Endothelial cell of umbilical vein (primary cell): ENCODE data around the gene NFIA. TPM values are rescaled to one million over a fixed set of nuclear protein-coding genes. Genes with fewer than 3 reads are reported as not detected.

Experiments
- BruUV-seq: library from RNA; stranded (reverse); fragments of 400-500 nt; replicated peaks from 2 replicates; lab custom pipeline; 2021; lab: Mats Ljungman, UMichigan
- CTCF ChIA-PET: fragments of 300-600, 350-600 bp; sonication (Branson Sonifier 250); formaldehyde crosslinking; loops from one replicate; lab custom pipeline; 2021; ENCODE audit warnings: antibody characterized with exemption, inconsistent platforms; lab: Charles Lee
- POLR2A ChIA-PET: fragments of 300-600, 350-600 bp; sonication (Branson Sonifier 250); formaldehyde crosslinking; loops from one replicate; lab custom pipeline; 2021; ENCODE audit warnings: antibody characterized with exemption, inconsistent platforms; lab: Charles Lee
- DNase-seq: peaks from one replicate; pipeline ENCODE4 v3.0.0-alpha.2; 2011; ENCODE audit warnings: low read depth, low spot score
- FAIRE-seq: peaks from 2 replicates; lab custom pipeline; 2011; peaks lifted over from hg19 to GRCh38; lab: Jason Lieb, UNC
- H2AFZ ChIP-seq: 2 replicates; pipeline ENCODE4 v1.6.0; 2012; ENCODE audit warnings: low read depth, low read length, control low read depth, inconsistent platforms
- H3K27ac ChIP-seq: 2 replicates; pipeline ENCODE4 v1.5.1; 2011; ENCODE audit warnings: low read depth, mild to moderate bottlenecking, control low read depth, low read length, moderate library complexity; ENCODE audit not compliant: insufficient read depth
- H3K27me3 ChIP-seq, 2 experiments: 2 replicates each; pipeline versions ENCODE4 v1.6.0 to v1.6.1; 2011; ENCODE audit warnings: low read length in 2 of 2, mixed read lengths in 1 of 2; ENCODE audit not compliant: control insufficient read depth in 2 of 2, insufficient read depth in 2 of 2
- H3K36me3 ChIP-seq, 2 experiments: 2 replicates in 1 of 2; 3 replicates in 1 of 2; pipeline ENCODE4 v1.5.1; 2011; ENCODE audit warnings: low read length in 2 of 2, mild to moderate bottlenecking in 1 of 2, moderate library complexity in 1 of 2; ENCODE audit not compliant: control insufficient read depth in 2 of 2, insufficient read depth in 2 of 2; ENCODE audit errors: extremely low read depth in 1 of 2
- H3K4me1 ChIP-seq: 3 replicates; pipeline ENCODE4 v1.5.1; 2011; ENCODE audit warnings: mild to moderate bottlenecking, low read length; ENCODE audit not compliant: control insufficient read depth, insufficient read depth; ENCODE audit errors: extremely low read depth
- H3K4me2 ChIP-seq: 2 replicates; pipeline ENCODE4 v1.6.1; 2011; ENCODE audit warnings: low read length, control low read depth, mixed read lengths; ENCODE audit not compliant: insufficient read depth
- H3K4me3 ChIP-seq, 3 experiments: fragments of 200-600 bp in 1 of 3; sonication (generic), shearing (Covaris generic) in 1 of 3; replicated peaks in 1 of 3; 2 replicates each; pipeline ENCODE4 v1.5.1; 2011 to 2016; ENCODE audit warnings: control low read depth in 3 of 3, low read length in 3 of 3, mild to moderate bottlenecking in 2 of 3, inconsistent platforms in 1 of 3, low read depth in 1 of 3, moderate library complexity in 1 of 3; ENCODE audit not compliant: insufficient read depth in 1 of 3
- H3K79me2 ChIP-seq: 2 replicates; pipeline ENCODE4 v1.6.0; 2012; ENCODE audit warnings: low read length, inconsistent platforms; ENCODE audit not compliant: control insufficient read depth, insufficient read depth
- H3K9ac ChIP-seq: replicated peaks from 2 replicates; pipeline ENCODE3; 2011; ENCODE audit warnings: low read length, control low read depth; ENCODE audit not compliant: insufficient read depth; ENCODE audit errors: extremely low read depth
- H3K9me1 ChIP-seq: replicated peaks from 3 replicates; pipeline ENCODE4 v1.6.0; 2011; ENCODE audit warnings: mild to moderate bottlenecking, low read length; ENCODE audit not compliant: control insufficient read depth, insufficient read depth; ENCODE audit errors: extremely low read depth
- H3K9me3 ChIP-seq: replicated peaks from 2 replicates; pipeline ENCODE4 v1.5.1; 2012; ENCODE audit warnings: low read length, inconsistent platforms; ENCODE audit not compliant: control insufficient read depth, insufficient read depth
- H4K20me1 ChIP-seq: replicated peaks from 2 replicates; pipeline ENCODE3; 2011; ENCODE audit warnings: mild to moderate bottlenecking, low read length; ENCODE audit not compliant: control insufficient read depth, insufficient read depth; ENCODE audit errors: extremely low read depth
- CTCF ChIP-seq, 2 donors: IDR thresholded peaks; 1 replicate in 1 of 2; 2 replicates in 1 of 2; pipeline ENCODE4 v1.5.1; 2011; ENCODE audit warnings: low read length in 2 of 2, mild to moderate bottlenecking in 2 of 2, moderate library complexity in 2 of 2, control low read depth in 1 of 2, inconsistent platforms in 1 of 2, low read depth in 1 of 2; ENCODE audit not compliant: insufficient read depth in 1 of 2; ENCODE audit errors: extremely low read depth in 1 of 2
- EZH2 ChIP-seq: IDR thresholded peaks from 2 replicates; pipeline ENCODE4 v1.6.1; 2012; ENCODE audit warnings: borderline replicate concordance, low read depth, mild to moderate bottlenecking, moderate library complexity, low read length, inconsistent platforms; ENCODE audit not compliant: severe bottlenecking
- FOS ChIP-seq: IDR thresholded peaks from 2 replicates; pipeline ENCODE4 v1.6.1; 2011; ENCODE audit warnings: mild to moderate bottlenecking, low read length, moderate library complexity, borderline replicate concordance; ENCODE audit not compliant: insufficient read depth
- GATA2 ChIP-seq: IDR thresholded peaks from 2 replicates; pipeline ENCODE4 v1.7.0; 2011; ENCODE audit warnings: low read depth, mild to moderate bottlenecking, moderate library complexity, mixed read lengths, low read length; ENCODE audit not compliant: insufficient read length, insufficient read depth
- JUN ChIP-seq: IDR thresholded peaks from 2 replicates; pipeline ENCODE4 v1.6.1; 2011; ENCODE audit warnings: borderline replicate concordance, low read depth; ENCODE audit not compliant: insufficient read length, insufficient read depth
- MAX ChIP-seq: IDR thresholded peaks from 2 replicates; pipeline ENCODE4 v1.6.1; 2011; ENCODE audit not compliant: insufficient read depth, insufficient read length
- MYC ChIP-seq: IDR thresholded peaks from one replicate; pipeline ENCODE4 v1.6.1; 2011; ENCODE audit warnings: mild to moderate bottlenecking, low read depth, low read length
- POLR2A ChIP-seq: IDR thresholded peaks from 2 replicates; pipeline ENCODE4 v1.6.1; 2012; ENCODE audit warnings: low read depth, mild to moderate bottlenecking, control low read depth, low read length
- POLR2AphosphoS5 ChIP-seq: IDR thresholded peaks from 2 replicates; pipeline ENCODE4 v1.6.1; 2012; ENCODE audit warnings: low read depth, mild to moderate bottlenecking, control low read depth, low read length, moderate library complexity; ENCODE audit not compliant: insufficient read depth
- dilution Hi-C: fragments of 300-500 bp; cut with MboI; formaldehyde crosslinking; loops from one replicate; pipeline ENCODE4 v1.15.0; 2019; ENCODE audit warnings: low sequenced_read_pairs; ENCODE audit not compliant: extremely low pct_ligation_motif_present
- intact Hi-C: fragments of 100-400 bp; cut with micrococcal nuclease; formaldehyde crosslinking; loops from one replicate; pipeline ENCODE4 v1.10.0; 2022
- polyA plus RNA-seq, 4 experiments: library from polyadenylated mRNA; depleted of rRNA in 3 of 4; stranded (reverse) in 3 of 4; unstranded in 1 of 4; fragments of >200 nt; gene quantifications; 2 replicates each; pipeline versions ENCODE4 v1.2.1 to v1.2.3, GENCODE V29; 2011 to 2012; ENCODE audit warnings: missing spikeins in 1 of 4
- total RNA-seq: library from RNA; stranded (reverse); gene quantifications from 2 replicates; pipeline ENCODE4 v1.2.3, GENCODE V29; 2021

NFIA gene
- total and polyA plus RNA-seq, 2 donors (not counting 3 experiments of a cell fraction or from before 2014, with no cell fraction given): 25.5 to 47.0 TPM

- Histone ChIP-seq H3K4me1 (peaks cover 34% of the 10 kb centered on the region), H3K9me1 (no peaks in the 10 kb centered on the region), H3K36me3 (no peaks in the 10 kb centered on the region), H3K79me2 (no peaks in the 10 kb centered on the region), H3K9ac (no peak overlapping the region), H3K4me3 (no peak overlapping the region), H3K9me3 (no peaks in the 10 kb centered on the region), H4K20me1 (no peaks in the 10 kb centered on the region), H2AFZ (no peak overlapping the region), H3K27ac (no peak overlapping the region), H3K4me2 (no peak overlapping the region), H3K27me3 (no peaks in the 10 kb centered on the region)
- FAIRE-seq: no peak
- POLR2A ChIA-PET: no interaction called here
- DNase-seq: no peak
- BruUV-seq: no TSS peak
- CTCF ChIA-PET: interaction anchor here (1.3 kb wide), 1 partner anchor 133 kb away, joined by 3 read pairs; no protein-coding TSS in a partner anchor
- TF ChIP-seq MAX (no peak), GATA2 (no peak), POLR2A (no peak), JUN (no peak), CTCF (IDR thresholded peaks at IDR 0.05; ENCODE audit: extremely low read depth in 1 of 2, insufficient read depth in 1 of 2, low read depth in 1 of 2, low read length in 2 of 2) (no peak), FOS (no peak), POLR2AphosphoS5 (no peak), MYC (no peak), EZH2 (no peak)
- dilution Hi-C loops: no loop called here
- intact Hi-C loops: loop anchor here (10.0 kb wide), 1 partner anchor 1481 kb away; no protein-coding TSS in a partner anchor
Measured at GRCh38 chr1:61455400-61455799, 373.0 kb downstream of the NFIA start.
